HG03442 (cell line): ENCODE data around the gene MRPS18A.
A peak's percentile ranks its signal among the peaks of the same experiment; 100 is the strongest.

ENCODE experiments used
- ATAC-seq: cut with Tn5 transposase; IDR thresholded peaks from one replicate; pipeline ENCODE4 v1.9.1; 2021; ENCODE audit warnings: mild to moderate bottlenecking, moderate library complexity; ENCODE audit not compliant: unreplicated experiment

MRPS18A gene

DNA sequence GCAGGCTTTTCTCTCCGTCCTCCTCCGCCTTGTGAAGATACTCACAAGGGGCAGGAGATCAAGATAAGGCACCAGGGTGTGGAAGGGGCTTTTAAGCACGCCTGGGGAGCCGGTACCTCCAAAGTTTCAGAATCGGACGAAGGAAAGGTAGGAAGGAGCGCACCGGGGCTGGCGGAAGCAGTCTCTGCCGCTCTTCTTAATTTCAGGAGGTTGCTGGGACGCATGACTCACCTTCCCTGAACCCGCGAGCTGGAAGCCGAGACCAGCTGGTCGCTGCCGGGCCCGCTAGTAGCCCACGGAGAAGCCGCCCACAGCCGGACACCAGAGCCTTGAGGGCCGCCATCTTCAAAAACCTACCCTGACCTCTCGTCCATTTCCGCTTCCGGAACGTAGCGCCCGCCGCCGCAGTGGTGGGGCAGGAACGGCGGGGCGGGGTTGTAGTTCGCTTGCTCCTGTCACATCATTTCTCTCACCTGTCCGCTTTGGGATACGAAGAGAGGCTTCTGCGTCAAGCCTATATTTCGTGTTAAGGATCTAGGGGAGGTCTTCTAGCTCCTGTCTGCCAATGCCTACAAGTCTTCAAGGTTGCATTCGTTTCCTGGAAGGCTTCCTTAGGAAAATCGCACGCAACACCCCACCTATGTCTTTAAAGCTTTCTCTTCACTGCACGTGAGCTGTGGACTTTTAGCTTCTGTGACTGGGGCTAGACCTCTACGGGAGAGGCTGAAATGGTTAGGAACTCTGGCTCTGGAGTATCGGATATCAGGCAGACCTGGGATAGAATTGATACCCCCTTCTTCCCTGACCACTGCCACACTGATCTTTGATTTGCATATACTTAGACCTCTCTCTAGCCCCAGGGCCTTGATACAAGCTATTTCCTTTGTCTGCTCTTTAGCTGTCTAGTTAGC, at the start of gene MRPS18A:
TSS of gene MRPS18A (minus strand) at position 355 of the 911 bp plus-strand sequence. CDS start at position 343, 12 bp downstream.
- ATAC-seq, result peak; percentile 94

DNA sequence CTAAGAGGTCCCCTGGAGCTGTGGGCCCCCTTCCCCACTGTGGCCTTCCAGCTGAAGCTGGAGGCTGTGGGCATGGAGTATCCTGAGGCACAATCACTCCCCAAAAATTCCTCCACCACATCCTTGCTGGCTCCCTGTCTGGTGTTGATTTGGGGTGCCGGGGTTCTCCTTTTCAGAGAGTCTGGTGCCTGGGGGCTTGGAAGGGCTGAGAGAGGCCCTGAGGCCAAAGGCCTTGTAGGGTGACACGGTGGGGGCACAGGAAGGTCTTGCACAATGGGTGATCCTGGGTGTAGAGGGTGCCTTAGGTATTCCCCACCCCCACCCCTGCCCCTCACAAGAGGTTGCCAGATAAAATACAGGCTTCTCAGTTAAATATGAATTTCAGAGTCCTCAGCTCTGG, 49.3 kb upstream of the MRPS18A start:
- no peak for ATAC-seq

DNA sequence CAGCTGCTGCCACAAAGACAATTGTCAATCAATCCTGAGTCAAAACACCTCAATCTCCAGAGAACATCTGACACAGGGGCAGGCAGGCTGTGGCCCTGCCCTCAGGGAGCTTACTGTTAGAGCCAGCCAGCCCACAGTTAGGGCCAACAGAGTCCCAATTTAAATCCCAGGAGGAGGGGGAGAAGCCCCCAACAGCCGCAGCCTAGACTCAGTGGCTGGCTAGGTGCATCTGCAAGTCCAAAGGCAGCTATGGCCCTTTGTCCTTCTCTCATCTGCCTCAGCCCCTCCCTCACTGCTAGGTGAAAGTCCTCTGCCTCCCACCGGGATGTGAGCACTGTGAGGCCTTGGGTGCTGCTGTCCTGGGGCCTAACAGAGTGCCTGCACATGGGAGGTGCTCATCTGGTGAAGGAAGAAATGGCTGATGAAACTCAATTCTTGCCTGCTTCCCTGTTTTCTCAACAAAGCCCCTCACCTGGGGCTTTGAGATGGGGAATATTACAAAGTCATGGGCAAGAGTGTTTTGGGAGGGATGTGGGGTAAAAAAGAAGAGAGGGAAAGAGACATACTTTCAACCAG, 48.7 kb upstream of the MRPS18A start:
- no peak for ATAC-seq

DNA sequence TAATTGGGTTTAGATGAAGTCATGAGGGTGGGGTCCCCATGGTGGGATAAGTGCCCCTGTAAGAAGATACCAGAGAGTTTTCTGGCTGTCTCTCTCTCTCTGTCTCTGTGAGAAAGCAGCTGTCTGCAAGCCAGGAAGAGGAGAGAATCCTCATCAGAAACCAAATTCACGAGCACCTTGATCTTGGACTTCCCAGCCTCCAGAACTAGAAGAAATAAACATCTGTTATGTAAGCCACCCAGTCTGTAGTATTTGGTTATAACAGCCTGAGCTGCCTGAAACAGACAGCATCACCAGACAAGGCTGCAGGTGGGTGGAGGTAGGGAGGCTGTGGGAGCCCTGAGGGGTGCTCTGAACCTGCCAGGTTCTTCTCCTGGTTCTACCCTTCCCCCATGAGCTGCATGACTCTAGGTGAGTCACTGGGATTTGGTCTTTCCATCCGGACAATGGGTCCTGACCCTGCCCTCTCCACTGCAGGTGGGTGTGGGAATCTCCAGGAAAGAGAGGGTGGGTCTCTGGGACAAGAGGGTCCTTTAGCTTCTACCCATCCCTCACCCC, 48.1 kb upstream of the MRPS18A start:
- no peak for ATAC-seq

DNA sequence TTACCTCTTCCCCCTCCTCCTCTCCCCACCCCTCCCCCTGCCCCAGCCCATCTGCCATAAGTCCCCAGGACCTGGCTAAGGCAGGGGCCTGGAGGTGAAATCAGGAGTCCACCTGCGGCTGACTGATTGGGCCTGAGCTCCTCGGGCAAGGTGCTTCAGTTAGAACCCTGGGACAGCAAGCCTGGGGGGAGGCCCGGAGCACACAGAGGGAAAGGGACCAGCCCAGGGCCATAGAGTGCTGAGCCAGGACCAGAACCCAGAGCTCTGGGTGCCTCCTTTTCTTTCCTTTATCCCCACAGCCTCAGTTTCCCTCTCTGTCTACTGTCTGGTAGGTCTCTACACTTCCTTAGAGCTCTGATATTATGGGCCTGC, 46.7 kb upstream of the MRPS18A start:
- ATAC-seq, result no peak

DNA sequence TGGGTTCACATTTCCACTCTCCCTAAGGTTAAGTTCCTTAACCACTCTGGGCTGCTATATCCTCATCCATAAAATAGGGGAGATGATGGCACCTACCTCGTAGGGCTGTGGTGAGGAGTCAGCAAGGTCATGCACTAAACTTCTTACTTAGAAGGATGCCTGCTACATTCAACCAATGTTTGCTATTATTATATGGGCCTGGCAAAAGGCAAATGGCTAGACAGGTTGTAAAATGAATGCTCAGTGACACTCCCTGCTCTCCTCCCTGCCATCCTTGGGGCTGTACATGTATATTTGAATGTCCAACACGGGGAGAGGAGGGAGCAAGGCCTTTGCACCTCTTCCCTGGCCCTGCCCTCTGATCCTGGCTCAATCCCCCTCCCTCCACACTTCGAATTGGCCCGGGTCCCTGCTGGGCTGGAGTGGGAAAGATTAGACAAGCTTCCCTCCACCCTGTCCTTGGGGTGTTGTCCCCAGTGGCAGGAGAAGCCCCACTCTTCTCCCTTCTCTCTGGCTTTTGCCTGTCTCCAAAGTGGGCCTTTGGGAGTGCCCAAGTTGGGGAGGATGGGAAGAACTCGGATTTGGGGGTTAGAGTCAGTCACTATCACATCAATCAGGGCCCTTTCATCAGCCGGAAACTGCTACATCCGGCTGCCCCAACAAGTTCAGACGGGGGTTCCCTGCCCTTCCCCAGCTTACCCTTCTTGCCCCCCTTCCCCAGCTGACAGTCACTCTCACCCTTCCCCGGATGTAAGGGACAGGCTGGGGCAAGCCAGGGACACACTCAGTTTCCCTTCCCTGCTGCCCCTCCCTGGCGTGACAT, 46.1 kb upstream of the MRPS18A start:
- peak; percentile 51 for ATAC-seq

DNA sequence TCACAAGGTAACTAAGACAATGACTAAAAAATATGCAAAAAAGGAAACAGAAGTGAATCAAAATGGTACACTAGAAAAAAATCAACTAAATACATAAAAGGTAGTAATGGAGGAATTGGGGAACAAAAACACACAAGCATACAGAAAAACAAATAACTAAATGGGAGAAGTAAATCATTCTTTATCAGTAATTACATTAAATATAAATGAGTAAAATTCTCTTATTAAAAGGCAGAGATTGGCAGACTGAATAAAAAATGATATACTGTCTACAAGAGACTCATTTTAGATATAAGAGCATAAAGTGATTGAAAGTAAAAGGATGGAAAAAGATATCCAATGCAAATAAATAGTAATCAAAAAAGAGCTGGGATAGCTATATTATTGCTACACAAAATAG, 43.0 kb upstream of the MRPS18A start:
- ATAC-seq, result no peak

DNA sequence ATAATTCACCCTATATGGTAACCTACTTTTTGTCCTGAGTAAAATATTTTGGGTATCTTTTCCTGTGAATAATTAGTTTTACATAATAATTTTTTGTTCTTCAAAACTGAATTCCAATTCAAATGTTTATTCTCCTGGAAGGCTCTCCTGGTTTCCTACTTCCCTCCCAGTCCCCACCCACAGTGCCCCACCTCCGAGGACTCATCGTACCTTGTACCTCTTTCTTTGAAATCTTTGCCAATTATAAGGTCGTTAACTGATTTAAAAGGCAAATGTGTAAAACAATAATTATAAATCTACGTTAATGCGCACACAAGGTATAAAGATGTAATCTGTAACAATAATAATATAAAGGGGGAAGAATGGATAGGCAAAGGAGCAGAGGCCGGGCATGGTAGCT, 41.9 kb upstream of the MRPS18A start:
- no peak for ATAC-seq

DNA sequence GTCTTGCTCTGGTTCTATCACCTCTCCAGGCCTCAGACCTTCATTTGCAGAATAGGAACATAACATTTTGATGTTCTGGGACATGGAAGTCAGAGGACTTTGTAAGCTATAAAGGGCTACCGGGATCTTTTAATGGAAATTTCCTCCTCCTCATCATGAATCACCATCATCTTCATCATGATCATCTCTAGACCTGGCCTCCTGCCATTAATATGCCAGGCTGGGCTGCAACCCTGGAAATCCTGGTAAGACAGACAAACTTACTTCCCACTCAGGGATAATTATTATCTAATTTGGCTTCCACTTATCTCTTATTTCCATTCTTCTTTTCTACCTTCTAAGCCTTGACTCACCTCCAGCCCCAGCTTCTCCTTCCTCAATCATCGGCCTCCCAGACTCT, 41.0 kb upstream of the MRPS18A start:
- ATAC-seq, result no peak

DNA sequence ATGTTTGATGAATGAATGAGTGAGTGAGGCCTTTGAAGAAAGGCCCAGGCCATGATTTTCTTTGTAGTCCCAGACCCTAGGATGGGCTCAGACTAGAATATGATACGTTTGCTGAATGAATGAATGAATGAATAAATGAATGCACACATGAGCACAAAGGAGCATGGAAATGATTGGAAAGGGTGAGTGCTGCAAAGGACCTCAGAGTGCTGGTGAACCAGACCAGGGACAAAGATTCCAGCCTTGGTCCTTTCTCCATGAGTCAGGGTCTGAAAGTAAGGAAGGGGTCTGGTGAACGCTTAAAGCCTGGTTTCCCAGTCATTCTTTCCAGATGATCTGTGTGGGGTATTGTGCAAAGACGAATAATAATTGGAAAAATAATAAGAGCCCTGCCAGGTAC, 40.0 kb upstream of the MRPS18A start:
- ATAC-seq, result no peak

DNA sequence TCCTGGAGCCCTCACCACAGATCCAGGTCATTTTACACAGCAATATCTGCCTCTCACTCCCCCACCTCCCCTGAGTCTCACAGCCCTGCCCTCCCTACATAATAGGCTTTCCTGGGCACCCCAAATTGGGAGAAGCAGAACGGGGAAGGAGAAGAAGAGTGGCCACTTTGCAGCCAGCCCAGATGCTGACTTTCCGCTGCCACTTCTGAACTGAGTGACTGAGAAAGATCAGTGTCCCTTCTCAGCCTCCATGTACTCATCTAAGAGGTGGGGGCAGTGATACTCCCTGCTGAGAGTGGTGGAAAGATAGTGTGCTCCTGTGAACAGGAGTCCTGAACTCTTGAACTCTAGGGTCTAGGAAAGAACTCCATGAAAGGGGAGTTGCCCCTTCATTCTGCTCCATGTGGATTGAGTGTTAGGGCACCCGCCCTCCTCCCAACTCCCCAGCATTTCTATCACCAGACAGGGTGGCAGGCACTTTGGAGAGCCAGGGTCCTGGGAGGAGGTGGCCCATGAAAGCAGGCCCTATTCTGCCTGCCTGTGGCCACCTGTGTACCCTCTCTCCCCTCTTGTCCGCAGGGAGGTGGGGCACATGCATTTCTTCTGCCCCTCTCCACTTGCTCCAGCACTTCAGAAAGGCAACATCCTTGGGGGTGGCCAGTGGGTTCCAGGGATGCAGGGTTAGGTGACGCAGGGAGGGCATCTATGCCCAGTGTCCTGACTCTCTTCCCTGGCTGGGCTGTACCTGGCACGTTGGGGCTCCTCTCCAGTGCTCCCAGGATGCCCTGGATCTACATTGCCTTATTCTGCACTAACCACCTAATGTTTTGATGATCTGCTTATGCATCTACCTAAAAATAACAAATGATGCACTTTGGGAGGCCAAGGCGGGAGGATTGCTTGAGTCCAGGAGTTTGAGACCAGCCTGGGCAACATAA, 38.3 kb upstream of the MRPS18A start:
- ATAC-seq, result no peak

DNA sequence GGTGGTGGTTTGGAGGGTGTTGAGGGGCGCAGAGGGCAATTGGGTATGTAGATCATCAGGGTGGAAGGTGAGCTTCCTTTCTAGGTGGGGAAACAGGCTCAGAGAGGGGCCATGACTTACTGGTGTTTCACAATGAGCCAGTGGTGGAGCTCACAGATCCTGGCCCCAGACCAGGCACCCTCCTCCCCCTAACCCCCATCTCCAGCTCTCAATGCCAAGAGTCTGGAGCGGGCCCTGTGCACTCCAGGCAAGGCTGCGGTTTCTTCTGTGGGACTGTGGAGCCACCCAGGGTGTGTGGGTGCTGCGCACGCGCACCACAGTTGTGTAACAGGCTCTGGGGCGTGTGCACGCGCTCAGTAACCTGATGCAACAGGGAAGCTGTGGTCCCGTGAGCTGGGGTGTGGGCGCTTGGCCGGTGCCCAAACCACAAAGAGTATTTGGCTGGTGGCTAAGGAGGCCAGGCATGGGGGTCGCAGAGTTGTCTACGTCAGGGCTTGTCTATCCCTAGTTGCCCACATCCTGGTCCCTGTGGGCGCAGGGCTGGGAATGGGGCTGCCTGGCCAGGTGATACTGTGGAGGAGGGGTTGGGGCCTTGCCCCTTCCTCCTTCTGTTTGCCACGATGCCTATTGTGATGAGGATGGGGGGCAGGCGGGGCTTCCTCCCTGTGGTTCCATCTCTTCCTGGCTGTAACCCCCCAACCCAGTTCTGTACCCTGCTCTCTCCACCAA, 37.5 kb upstream of the MRPS18A start:
- peak; percentile 63 for ATAC-seq

DNA sequence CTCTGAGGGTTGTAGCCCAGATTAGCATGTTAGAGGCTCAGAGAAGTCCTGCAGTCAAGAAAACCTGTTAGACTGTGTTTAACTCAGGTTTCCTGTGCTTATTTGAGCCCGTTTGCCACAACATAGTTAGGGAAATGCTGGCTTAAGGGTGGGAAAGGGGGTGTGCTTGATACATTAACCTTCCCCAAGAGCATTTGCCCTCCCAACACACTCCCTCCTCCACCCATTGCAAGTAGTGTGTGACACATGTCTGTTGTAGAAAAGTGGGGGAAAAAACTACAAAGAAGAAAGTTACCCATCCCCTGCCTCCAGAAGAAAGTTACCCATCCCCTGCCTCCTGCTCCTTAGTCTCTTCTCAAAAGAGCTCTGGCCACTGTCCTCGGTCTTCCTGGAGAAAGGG, 36.8 kb upstream of the MRPS18A start:
- no peak for ATAC-seq

DNA sequence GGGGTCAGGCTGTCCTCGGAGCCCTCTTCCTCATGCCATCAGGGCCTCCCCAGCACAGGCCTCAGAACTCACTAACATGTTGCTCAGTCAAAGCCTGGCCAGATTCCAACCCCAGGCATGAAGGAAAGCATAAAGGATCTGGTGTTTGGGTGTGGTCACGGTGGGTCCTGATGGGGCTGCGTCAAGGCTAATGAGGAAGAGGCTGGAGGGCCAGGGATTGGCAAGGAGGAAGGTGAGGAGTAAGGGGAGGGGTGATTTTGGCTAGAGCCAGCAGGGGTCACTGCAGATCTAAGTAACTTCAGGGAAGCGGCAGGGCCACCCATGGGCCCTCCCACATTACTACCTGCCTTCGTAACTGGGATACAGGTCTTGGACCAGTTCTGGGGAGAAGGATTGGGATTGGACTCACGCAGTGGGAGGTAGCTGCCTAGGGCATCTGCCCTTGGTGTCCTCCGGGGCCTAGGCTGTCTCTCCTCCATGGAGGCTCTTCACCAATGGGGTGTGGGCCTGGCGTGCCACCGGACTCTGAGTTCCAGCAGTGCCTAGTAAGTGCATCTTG, 36.2 kb upstream of the MRPS18A start:
- ATAC-seq, result peak; percentile 68

DNA sequence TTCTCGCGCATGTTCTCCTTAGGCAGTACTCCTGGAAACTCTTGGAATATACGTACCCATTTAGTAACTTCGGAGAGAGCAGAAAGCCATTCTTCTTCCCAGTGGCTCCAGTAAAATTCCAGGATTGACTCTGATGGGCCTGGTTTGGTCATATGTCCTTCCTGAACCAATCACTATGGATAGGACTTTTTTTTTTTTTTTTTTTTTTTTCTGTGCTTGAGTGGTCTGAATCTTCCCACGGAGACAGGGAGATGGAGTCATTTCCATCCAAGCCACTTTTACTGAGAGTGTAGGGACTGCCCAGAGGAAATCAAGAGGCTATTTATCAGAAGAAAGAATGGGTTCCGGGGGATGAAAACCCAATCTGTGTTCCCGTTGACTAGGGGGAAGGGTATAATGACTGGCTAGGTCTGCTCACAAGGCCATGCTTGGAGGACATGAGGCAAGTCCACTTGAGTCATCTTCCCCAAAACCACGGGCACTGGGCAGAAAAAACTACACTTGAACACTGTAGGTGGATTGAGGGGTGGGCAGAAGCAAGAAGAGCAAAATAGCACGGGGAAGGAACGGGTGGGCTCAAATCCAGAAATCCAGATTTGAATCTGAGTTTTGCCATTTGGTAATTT, 35.4 kb upstream of the MRPS18A start:
- ATAC-seq, result no peak

DNA sequence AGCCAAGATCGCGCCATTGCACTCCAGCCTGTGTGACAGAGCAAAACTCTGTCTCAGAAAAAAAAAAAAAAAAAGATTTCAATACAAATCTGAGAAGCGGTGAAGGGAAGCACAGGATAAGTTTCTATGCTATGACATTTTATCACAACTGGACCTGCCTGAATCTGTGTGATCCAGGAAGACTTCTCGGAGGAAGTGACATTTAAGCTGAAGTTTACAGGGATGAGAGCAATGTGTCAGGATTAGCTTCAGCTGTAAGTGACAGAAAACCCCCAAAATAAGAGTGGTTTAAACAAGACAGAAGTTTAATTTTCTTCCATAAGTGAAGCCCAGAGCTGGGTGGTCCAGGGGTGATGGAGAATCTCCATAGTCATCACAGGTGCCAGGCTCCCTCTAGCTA, 33.4 kb upstream of the MRPS18A start:
- ATAC-seq, result no peak

DNA sequence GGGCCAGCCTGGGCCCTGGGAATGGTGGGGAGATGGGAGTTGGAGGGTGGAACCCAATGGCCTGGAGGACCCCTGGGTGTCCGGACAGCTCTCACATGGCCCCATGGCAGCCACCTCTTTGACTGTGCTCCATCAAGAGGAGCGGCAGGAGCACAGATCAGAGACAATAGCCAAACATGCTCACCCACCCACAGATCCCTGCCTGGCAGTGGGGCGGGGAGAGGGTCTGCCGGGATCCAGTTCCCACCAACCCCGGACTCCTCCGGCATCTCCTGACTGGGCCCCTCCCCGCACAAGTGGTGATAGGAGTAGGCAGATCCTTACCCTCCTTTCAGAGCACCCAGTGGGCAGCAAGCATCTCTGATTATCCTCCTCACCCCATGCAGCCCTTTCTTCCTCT, 31.9 kb upstream of the MRPS18A start:
- ATAC-seq, result no peak

DNA sequence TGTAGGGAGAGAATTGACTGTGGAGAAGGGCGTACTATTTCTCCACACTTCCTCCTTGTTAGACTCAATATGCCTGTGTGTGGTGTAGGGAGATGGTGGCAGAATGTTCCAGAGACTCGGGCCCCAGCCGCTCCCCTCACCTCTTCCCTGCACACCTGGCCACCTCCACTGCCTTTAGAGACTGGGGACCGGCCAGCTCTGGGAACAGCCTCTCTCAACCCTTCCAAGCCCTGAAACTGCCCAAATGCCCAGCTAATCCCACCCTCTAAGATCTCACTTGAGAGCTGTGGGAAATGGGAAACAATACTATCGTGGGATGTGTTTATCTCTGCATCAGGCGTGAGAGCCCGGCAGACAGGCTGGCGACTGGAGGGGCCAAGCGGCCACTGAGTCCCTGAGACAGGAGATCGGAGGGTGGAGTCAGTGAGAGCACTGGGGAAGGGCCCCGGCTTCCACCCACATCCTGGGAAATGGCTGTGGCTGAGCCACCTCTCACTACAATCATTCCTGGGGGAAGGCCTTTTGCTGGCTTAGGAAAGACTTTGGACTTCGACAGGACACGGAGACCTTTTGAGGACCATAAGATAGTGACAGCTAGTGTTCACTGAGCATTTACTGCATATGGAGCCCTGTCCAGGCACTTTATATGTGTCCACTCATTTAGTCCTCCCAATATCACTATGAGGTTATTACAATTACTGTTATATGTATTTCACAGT, 31.0 kb upstream of the MRPS18A start:
- no peak for ATAC-seq
